Measurements from ENCODE around the gene BCLAF1.

BCLAF1 gene, protein sequence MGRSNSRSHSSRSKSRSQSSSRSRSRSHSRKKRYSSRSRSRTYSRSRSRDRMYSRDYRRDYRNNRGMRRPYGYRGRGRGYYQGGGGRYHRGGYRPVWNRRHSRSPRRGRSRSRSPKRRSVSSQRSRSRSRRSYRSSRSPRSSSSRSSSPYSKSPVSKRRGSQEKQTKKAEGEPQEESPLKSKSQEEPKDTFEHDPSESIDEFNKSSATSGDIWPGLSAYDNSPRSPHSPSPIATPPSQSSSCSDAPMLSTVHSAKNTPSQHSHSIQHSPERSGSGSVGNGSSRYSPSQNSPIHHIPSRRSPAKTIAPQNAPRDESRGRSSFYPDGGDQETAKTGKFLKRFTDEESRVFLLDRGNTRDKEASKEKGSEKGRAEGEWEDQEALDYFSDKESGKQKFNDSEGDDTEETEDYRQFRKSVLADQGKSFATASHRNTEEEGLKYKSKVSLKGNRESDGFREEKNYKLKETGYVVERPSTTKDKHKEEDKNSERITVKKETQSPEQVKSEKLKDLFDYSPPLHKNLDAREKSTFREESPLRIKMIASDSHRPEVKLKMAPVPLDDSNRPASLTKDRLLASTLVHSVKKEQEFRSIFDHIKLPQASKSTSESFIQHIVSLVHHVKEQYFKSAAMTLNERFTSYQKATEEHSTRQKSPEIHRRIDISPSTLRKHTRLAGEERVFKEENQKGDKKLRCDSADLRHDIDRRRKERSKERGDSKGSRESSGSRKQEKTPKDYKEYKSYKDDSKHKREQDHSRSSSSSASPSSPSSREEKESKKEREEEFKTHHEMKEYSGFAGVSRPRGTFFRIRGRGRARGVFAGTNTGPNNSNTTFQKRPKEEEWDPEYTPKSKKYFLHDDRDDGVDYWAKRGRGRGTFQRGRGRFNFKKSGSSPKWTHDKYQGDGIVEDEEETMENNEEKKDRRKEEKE

DNA sequence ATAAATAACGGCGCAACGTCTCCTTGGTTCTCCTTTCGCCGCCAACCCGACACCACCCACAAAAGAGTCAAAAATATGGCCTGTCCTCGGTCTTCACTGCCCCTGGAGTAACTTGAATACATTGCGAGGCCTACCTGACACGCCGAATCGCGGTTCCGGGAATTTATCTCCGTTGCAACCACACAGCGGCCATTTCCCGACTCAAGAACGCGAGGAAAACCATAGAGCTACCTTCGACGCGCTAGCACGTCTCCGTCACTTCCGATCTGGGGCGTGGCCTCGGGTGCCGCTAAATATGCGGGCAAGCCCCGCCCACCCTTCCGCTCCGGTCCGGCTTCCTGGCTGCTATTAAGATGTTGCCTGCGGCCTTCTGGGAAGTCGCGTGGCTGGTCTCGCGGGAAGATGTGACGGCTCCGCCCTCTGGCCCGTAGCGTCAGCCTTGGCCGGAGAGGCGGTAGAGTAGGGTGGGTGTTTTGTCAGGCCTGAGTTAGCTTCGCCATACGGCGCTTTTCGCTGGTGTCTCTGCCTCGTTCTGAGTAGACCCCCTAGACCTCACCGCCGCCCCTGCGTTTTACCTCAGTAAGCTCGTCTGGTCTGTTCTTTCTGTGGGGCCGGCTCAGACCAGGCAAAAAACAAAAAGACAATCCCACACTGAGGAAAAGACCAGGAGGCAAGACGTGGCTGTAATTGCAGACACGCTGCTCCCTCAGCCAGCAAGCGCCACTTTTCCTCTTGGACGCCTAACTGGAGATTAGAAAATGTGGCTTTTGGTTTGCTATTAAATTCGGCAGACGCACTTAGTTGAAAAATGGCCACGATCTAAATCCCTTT lies at the start of gene BCLAF1:
Gene BCLAF1 (minus strand): TSS at position 268 of the 831 bp plus-strand sequence. CDS start 9,980 bp downstream, outside the sequence.
- DNase-seq (ENCODE audit: low read depth) = peak; percentile 99

DNA sequence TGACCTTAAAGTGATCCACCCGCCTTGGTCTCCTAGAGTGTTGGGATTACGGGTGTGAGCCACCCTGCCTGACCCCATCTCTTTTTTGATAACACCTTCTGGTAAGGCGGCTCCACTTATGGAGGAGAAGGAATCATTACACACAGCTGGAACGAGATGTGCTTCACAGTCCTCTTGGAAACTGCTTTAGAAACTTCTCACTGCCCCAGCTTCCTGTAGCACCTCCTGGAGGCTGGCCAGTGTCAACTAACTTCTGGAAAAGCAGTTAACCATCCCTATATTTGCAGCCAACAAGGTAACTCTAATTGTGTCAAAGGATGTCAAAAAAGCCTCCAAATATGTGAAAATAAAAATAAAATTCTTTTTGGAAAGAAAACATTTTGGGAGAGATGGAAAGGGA lies 48.8 kb upstream of the BCLAF1 start:
- DNase-seq (ENCODE audit: low read depth) = no peak

DNA sequence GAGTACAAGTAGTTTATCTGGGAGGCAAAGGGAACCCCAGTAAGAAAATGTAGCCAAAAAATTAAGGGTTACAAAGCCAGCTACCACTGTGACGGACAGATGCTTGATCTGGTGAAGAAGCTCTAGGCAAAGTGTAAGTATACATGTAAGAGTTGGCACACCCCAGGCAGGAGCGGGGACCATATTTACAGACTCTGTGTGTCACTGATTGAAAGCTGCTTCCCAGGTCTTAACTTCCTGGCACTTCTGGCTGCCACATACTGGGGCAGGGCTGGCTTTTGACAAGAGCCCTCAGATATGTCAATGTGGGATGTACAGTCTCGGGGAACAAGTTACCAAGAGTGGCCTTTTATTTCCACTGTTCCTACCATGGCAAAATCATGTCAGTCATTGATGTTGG lies 48.0 kb upstream of the BCLAF1 start:
- no peak for DNase-seq (ENCODE audit: low read depth)

DNA sequence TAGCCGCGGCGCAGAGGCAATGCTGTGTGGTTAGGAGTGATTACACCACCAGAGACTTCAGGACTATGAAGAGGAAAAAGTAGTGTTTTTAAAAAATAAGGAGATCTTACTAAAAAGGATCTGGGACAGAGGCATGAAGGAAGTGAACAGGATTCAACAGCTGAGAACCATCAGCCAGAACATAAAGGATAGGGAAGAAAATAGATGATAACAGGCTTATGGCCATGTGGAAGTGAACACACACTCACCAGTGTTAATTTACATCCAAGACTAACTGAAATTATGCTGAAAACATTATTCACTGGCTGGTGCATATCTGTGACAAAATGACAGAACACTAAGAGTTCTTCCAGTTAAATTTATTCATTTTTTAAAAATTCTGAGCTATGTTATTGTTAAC lies 47.5 kb upstream of the BCLAF1 start:
- DNase-seq (ENCODE audit: low read depth) = no peak

DNA sequence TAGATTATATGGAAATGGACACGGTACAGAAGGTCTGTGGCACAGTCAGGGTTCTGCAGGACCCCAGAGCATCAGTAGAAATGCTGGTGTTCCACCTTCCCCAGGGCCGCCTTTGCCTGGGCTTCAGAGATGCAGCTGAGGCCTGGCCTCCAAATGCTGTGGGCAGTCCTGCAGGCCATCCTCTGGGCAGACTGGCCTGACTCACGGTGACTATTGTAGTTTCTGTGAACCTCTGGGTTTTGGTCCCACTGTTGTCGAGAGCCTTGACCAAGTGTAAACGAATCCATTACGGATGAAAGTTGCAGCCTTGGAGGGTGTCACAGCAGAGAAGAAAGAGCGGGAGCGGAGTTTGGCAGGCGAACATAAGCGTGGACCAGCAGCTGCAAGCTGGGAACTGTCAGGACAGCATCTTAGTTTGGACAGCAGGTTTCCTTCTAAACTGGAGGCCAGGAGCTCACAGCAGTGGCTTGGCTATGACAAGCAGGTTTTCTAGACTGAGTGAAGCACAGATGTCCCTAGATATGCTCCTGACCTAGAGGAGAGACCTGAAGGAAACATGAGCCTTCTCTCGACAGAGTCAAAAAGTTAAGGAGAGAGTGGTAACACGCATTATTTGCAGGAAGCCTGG lies 46.2 kb upstream of the BCLAF1 start:
- DNase-seq (ENCODE audit: low read depth) = no peak

DNA sequence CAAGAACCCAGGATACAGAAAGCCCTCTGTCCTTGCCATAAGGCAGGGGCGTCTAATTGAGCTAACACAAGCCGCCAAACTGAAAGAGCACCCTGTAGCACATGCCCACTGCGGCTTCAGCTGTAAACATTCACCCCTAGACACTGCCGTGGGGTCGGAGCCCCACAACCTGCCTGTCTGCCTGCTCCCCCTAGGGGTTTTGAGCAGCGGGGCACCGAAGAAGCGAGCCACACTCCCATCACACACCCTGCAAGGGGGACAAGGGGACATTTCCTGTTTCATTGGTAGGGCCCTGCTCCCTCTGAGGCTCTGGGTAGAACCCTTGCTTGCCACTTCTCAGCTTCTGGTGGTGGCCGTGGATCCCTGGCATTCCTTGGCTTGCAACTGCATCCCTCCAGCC lies 45.2 kb upstream of the BCLAF1 start:
- DNase-seq (ENCODE audit: low read depth) = no peak

DNA sequence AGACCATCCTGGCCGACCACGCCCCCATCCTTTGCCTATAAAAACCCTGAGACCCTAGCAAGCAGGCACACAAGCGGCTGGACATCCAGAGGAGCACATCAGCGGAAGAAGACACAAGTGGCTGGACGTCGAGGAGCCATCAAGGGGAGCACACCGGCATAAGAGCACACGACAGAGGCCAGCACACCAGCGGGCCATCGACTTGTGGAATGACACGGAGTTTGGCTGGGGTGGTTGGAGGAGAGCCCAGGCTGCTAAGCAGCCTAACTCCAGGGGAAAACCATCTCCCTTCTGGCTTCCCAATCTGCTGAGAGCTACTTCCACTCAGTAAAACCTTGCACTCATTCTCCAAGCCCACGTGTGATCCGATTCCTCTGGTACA lies 44.8 kb upstream of the BCLAF1 start:
- no peak for DNase-seq (ENCODE audit: low read depth)

DNA sequence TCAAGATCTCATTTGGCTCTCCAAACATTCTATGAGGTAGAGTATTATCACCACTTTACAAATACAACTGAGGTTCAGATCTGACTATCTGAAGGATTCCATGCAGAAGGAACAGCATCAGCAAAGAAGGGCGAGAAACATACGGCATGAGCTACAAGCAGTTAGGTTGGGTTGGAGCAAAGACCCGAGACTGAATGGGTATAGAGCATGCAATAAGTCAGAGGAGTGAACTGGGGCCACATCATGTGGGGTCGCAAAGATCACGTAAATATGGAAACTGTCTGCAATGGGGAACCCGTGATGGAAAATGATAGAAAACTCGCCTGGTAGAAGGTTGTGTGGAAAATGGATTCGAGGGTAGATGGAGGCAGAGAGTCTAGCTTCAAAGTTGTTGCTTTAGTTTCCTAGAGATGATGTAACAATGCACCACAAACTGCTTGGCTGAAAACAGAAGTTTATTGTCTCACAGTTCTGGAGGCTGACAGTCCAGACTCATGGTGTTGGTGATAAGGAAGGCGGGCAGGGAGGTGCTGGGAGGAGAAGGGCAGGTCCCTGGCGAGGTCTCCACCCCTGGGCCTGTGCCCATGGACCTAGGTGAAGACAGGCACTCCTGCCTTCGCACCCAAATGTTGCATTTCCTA lies 44.3 kb upstream of the BCLAF1 start:
- no peak for DNase-seq (ENCODE audit: low read depth)

DNA sequence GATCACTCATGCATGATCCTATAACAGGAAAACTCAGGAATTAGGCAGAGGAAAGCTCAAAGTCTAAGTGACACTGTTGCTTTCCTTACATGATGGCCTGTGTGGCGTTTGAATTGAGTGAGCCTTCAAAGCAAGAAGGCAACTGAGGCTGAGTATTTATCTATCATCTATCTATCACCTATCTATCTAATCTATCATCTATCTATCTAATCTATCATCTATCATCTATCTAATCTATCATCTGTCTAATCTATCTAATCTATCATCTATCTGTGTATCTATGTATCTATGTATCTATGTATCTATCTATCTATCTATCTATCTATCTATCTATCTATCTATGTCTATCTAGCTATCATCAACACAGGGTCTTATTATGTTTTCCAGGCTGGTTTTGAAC lies 41.8 kb upstream of the BCLAF1 start:
- no peak for DNase-seq (ENCODE audit: low read depth)

DNA sequence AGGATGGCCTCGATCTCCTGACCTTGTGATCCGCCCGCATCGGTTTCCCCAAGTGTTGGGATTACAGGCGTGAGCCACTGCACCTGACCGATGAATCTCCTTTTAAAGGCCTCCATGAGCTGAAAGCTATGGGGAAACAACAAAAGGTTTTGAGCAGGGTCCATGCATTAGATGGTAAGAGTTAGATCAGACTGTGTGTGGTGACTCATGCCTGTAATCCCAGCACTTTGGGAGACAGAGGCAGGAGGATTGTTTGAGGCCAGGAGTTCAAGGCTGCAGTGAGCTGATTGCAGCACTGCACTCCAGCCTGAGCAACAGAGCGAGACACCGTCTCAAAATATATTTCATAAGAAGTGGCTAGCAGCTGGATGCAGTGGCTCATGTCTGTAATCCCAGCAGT lies 41.0 kb upstream of the BCLAF1 start:
- DNase-seq (ENCODE audit: low read depth) = no peak

DNA sequence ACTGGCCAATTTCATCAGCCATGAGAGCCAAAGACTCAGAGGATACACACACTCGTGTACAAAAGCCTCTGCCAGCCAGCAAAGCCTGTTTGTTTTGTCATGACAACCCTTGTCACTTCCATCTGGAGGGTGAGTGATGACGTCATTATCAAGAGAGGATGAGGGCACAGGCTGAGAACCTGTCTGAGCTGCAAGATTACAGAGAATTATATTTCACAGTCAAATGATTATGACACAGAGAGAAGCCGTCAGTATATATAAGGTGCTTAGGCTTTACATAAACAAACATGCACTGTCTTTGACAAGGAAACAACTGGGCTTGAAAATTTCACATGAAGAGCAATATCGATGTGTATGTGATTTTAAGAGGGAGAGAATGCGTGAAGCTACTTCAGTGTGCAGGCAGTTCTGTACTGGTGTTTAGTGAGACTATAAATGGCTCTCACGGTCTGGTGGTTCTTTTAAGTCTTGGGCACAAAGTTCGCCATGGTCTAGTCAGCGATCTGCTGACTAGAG lies 36.5 kb upstream of the BCLAF1 start:
- no peak for DNase-seq (ENCODE audit: low read depth)

DNA sequence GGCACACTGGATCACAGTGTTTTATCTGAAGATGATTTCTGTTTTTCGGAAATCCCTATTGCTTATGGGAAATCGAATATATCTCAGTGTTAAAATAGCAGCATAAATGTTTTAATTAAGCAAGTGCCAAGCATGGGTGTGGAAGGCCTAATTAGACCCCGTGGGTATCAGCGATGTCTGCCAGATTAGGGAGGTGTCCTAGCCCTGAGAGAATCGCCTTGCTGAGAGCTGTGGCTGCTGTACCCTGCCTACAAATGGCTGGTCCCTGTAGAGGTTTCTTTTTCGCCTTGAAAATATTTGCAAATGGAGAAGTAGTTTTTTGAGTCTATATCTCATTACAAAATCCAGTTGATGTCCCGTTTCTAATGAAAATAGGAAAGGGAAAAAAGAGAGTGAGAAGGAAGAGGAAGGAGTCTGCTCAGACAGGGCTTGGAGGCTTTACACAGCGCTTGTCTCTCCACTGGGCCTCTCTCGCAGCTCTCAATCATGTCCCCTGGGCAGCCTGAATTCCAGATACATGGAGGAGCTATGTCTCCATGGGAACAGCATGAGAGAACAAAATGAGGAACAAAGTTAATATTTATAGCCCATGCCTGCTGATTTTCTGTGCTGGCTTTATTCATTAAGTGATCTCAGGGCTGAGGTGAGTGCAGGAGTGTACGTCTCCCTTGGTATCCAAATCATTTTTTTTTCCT lies 35.2 kb upstream of the BCLAF1 start:
- DNase-seq (ENCODE audit: low read depth) = no peak

DNA sequence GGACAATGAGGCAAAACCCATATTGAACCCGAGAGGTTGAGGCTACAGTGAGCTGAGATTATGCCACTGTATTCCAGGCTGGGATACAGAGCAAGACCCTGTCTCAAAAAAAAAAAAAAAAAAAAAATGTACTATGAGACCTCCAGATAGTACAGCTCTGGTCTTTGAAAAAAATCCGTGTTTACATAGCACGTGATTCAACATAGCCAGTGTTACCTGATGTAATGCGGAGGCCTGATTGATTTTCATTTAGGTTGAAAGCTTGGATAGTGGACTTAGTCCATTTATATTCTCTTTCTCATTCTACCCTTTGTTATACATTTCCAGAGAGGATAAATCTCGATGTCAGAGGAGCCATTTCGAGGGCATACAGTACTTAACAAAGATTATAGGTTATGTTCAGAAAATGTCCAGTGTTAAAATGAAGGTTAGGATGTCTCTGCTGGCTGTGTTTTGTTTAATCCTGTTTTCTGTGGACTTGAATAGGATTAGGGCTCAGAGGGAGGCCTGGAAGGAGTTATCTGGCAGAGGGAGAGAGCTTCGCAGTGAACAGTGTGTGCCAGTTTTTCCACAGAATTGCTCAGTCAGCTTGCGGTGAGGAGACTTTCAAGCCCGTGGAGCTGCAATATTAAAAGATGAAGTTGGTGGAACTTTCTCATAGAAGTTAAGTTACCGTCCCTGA lies 33.9 kb upstream of the BCLAF1 start:
- no peak for DNase-seq (ENCODE audit: low read depth)

DNA sequence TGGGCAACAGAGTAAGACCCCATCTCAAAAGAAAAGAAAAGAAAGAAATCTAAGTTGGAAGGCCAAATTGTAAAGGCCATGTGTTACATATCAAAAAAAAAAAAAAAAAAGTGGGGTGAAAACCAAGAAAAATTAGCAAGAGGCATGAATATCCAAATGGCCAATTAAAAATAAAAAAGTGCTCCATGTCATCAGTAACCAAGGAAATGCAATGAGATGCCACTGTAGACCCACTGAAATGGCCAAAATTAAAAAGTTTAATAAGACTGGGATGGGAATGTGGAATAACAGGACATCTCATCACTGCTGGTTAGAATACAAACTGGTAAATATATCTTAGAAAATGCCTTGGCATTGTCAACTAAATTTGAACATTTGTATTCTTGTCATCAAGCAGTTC lies 30.1 kb upstream of the BCLAF1 start:
- DNase-seq (ENCODE audit: low read depth) = no peak

DNA sequence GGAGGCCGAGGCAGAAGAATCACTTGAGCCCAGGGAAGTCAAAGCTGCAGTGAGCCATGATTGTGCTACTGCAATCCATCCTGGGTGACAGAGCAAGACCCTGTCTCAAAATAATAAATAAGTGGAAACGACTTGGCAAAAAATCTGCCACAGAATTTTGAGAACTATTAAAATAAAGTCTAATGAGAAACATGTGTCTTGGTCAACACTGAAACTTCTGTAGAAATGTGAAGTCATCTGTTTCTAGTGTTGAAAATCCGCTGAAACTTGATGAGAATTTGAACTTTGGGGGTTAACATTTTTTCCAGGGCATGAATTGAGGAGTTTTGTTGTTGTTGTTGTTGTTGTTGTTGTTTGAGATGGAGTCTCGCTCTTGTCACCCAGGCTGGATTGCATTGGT lies 29.0 kb upstream of the BCLAF1 start:
- DNase-seq (ENCODE audit: low read depth) = no peak

DNA sequence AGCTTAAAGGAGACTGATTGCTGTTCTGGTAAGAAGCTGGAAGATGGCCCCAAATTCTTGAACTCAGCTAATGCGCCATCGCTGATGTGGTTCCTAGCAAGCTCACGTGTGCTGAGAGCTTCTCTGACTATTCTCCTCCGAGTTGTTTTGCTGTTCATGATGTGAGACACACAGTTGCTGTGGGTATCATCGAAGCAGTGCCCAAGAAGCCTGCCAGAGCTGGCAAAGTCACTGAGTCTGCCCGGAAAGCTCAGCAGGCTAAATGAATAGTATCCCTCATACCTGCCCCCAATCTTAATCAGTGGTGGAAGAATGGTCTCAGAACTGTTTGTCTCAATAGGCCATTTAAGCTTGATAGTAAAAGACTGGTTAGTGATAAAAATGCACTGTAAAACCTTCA lies 28.3 kb upstream of the BCLAF1 start:
- no peak for DNase-seq (ENCODE audit: low read depth)

DNA sequence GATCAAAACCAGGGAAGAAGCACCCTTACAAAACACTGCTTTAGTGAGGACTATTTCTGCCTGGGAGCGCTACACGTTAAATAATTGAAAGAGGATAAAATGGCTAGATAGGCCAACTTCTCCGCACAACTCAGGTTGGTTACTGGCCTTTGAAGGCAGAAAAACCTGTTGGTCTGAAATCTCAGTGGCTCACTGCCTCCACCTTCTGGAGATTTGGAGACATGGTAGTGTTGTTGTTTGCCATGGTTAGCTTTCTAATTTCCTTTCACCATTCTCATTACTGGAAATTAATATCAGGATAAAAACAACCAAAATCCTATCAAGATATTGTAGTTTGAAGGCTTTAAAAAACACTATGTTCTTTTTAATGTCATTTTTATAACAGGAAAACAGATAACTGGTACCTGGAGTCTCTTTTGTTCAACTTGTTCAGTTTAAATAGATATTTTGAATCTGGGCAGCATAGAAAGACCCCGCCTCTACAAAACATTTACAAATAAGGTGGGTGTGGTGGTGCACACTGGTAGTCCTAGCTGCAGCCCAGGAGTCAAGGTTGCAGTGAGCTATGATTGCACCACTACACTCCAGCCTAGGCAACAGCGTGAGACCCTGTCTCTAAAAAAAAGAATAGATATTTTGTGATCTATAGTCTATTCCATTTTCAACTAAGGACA lies 27.5 kb upstream of the BCLAF1 start:
- DNase-seq (ENCODE audit: low read depth) = peak; percentile 29

DNA sequence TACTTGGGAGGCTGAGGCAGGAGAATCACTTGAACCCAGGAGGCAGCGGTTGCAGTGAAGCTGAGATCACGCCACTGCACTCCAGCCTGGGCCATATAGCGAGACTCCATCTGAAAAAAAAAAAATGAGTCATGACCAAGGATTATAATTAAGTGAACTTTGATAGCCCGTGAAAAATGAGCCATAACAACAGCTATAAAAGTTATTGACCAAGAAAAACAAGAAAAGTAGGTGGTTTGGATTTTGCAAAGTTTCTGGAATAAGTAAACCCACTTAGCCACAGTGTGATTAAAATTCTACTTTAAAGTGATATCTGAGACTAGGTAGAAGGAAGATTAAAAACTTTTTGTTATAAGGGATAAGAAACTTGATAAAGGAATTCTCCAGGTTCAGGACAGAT lies 25.9 kb upstream of the BCLAF1 start:
- DNase-seq (ENCODE audit: low read depth) = no peak

DNA sequence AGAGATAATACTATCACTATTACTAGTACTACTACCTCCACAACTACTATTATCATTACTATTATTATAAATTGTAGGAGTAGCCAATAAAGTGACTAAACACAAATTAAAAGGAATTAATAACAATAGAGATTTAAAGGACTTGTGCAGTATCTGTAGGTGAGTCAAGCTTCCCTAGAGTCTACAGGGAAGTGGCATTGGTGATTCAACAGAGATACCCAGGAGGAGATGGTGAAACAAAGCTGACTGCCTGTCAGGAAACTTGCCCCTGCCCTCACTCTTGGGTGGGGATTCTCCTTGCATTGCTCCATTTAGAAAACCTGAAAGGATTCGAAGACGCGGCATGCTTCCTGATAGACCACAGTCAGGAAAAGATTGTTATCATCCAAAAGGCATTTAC lies 23.3 kb upstream of the BCLAF1 start:
- DNase-seq (ENCODE audit: low read depth) = no peak
